Mesendoderm (in vitro differentiated cells): ENCODE measurements around the gene CACNA1H.
"Not testable (repeated sequence)": the region's sequence is repeated elsewhere in the genome, so short reads cannot be mapped to it uniquely, and the experiment has no call there.

Experiments
- DNase-seq: peaks from one replicate; pipeline ENCODE4 v3.0.0; 2013
- H2AK5ac ChIP-seq: 2 replicates; pipeline ENCODE4 v1.6.1; 2013; ENCODE audit warnings: low read length, inconsistent platforms
- H2BK120ac ChIP-seq: 2 replicates; pipeline ENCODE4 v1.6.1; 2013; ENCODE audit warnings: low read depth, mild to moderate bottlenecking, low read length, moderate library complexity, mixed read lengths
- H2BK15ac ChIP-seq: replicated peaks from 2 replicates; pipeline ENCODE4 v1.6.1; 2013; ENCODE audit warnings: low read depth, mild to moderate bottlenecking, moderate library complexity
- H2BK5ac ChIP-seq: 2 replicates; pipeline ENCODE4 v1.6.1; 2013; ENCODE audit warnings: low read length, inconsistent platforms
- H3K18ac ChIP-seq: 2 replicates; pipeline ENCODE4 v1.6.1; 2013; ENCODE audit warnings: mild to moderate bottlenecking, low read length, mixed read lengths
- H3K23ac ChIP-seq: one replicate; pipeline ENCODE4 v1.6.1; 2013; ENCODE audit warnings: low read length
- H3K27ac ChIP-seq: 2 replicates; pipeline ENCODE4 v1.5.1; 2013; ENCODE audit warnings: low read depth, mild to moderate bottlenecking, inconsistent platforms, low read length, moderate library complexity
- H3K27me3 ChIP-seq: 2 replicates; pipeline ENCODE4 v1.6.1; 2013; ENCODE audit warnings: low read length, control low read depth, mild to moderate bottlenecking, inconsistent platforms; ENCODE audit not compliant: insufficient read depth, poor library complexity
- H3K36me3 ChIP-seq: 2 replicates; pipeline ENCODE4 v1.6.1; 2013; ENCODE audit warnings: low read length, inconsistent platforms; ENCODE audit not compliant: control insufficient read depth, insufficient read depth
- H3K4ac ChIP-seq: one replicate; pipeline ENCODE4 v1.6.1; 2013; ENCODE audit warnings: low read depth, mild to moderate bottlenecking, low read length, moderate library complexity
- H3K4me1 ChIP-seq: 2 replicates; pipeline ENCODE4 v1.6.1; 2013; ENCODE audit warnings: low read depth, low read length, inconsistent platforms; ENCODE audit not compliant: control insufficient read depth
- H3K4me2 ChIP-seq: 2 replicates; pipeline ENCODE4 v1.6.1; 2013; ENCODE audit warnings: low read length
- H3K4me3 ChIP-seq: 2 replicates; pipeline ENCODE4 v1.5.1; 2013; ENCODE audit warnings: mild to moderate bottlenecking, low read length
- H3K56ac ChIP-seq: one replicate; pipeline ENCODE4 v1.6.1; 2013; ENCODE audit warnings: low read length
- H3K79me1 ChIP-seq: 2 replicates; pipeline ENCODE4 v1.6.1; 2013; ENCODE audit warnings: low read length, inconsistent platforms
- H3K79me2 ChIP-seq: 2 replicates; pipeline ENCODE4 v1.6.1; 2013; ENCODE audit warnings: mild to moderate bottlenecking, low read length; ENCODE audit not compliant: control insufficient read depth, insufficient read depth
- H3K9ac ChIP-seq: 2 replicates; pipeline ENCODE4 v1.6.1; 2013; ENCODE audit warnings: low read length, inconsistent platforms
- H4K5ac ChIP-seq: one replicate; pipeline ENCODE4 v1.6.1; 2013; ENCODE audit warnings: low read length
- H4K8ac ChIP-seq: one replicate; pipeline ENCODE4 v1.6.1; 2013; ENCODE audit warnings: low read depth, mild to moderate bottlenecking, control low read depth, low read length, moderate library complexity
- WGBS: extraction: QIAGEN DNeasy Blood & Tissue Kit; methylation state at CpG from one replicate; pipeline ENCODE4 v1.1.7; 2013; ENCODE audit warnings: low lambda C conversion rate, missing lambda C conversion rate; ENCODE audit not compliant: insufficient coverage; ENCODE audit errors: extremely low coverage; 5-methylcytosine and 5-hydroxymethylcytosine counted together

CACNA1H gene

GRCh38 chr16:1198671-1199346, 45.9 kb downstream of the CACNA1H start:
- H2BK15ac ChIP-seq, H3K4ac ChIP-seq, H3K4me3 ChIP-seq, H3K18ac ChIP-seq, DNase-seq, H3K27me3 ChIP-seq, H3K4me2 ChIP-seq, H3K4me1 ChIP-seq, H2AK5ac ChIP-seq, H3K79me1 ChIP-seq, H3K36me3 ChIP-seq, H3K27ac ChIP-seq, H3K23ac ChIP-seq, H3K9ac ChIP-seq, H3K79me2 ChIP-seq, H2BK5ac ChIP-seq, H4K5ac ChIP-seq, H4K8ac ChIP-seq, H3K56ac ChIP-seq, H2BK120ac ChIP-seq: not testable (repeated sequence)
- no CpG with 5 or more reads among the region's 44 CpGs for whole genome bisulfite sequencing

- no CpG with 5 or more reads among the region's 19 CpGs for WGBS
- no peak overlapping the region for H3K4me3 ChIP-seq
- no peaks in the 10 kb centered on the region for H3K4me1 ChIP-seq
- H3K27me3 ChIP-seq, result no peaks in the 10 kb centered on the region
- no peak overlapping the region for H2BK120ac ChIP-seq
- no peak overlapping the region for H3K9ac ChIP-seq
- H3K23ac ChIP-seq, result no peak overlapping the region
- no peak overlapping the region for H2BK15ac ChIP-seq
- no peak overlapping the region for H2BK5ac ChIP-seq
- no peaks in the 10 kb centered on the region for H3K79me2 ChIP-seq
- H3K79me1 ChIP-seq, result no peaks in the 10 kb centered on the region
- no peak for DNase-seq
- no peak overlapping the region for H4K8ac ChIP-seq
- H3K36me3 ChIP-seq, result no peaks in the 10 kb centered on the region
- no peak overlapping the region for H3K27ac ChIP-seq
- no peak overlapping the region for H2AK5ac ChIP-seq
- no peak overlapping the region for H4K5ac ChIP-seq
- no peak overlapping the region for H3K4me2 ChIP-seq
- no peak overlapping the region for H3K56ac ChIP-seq
- no peak overlapping the region for H3K18ac ChIP-seq
- no peak overlapping the region for H3K4ac ChIP-seq
Observed at GRCh38 chr16:1199347-1200013, 46.6 kb downstream of the CACNA1H start.

GRCh38 chr16:1200014-1200627, 47.2 kb downstream of the CACNA1H start:
- no peak for DNase-seq
- Histone ChIP-seq H4K8ac (no peak overlapping the region), H3K27me3 (no peaks in the 10 kb centered on the region), H3K4me3 (no peak overlapping the region), H2BK15ac (no peak overlapping the region), H2BK120ac (no peak overlapping the region), H2BK5ac (no peak overlapping the region), H3K4me1 (no peaks in the 10 kb centered on the region), H4K5ac (no peak overlapping the region), H3K79me1 (no peaks in the 10 kb centered on the region), H3K79me2 (no peaks in the 10 kb centered on the region), H3K4ac (no peak overlapping the region), H3K18ac (no peak overlapping the region), H3K27ac (no peak overlapping the region), H3K36me3 (no peaks in the 10 kb centered on the region), H3K23ac (no peak overlapping the region), H3K56ac (no peak overlapping the region), H2AK5ac (no peak overlapping the region), H3K4me2 (no peak overlapping the region), H3K9ac (no peak overlapping the region)
- WGBS, result no CpG with 5 or more reads among the region's 38 CpGs

- no peak overlapping the region for H3K56ac ChIP-seq
- no peak overlapping the region for H4K8ac ChIP-seq
- no peak overlapping the region for H3K23ac ChIP-seq
- no peak overlapping the region for H3K27ac ChIP-seq
- no peaks in the 10 kb centered on the region for H3K79me2 ChIP-seq
- H3K27me3 ChIP-seq, result no peaks in the 10 kb centered on the region
- H3K4me3 ChIP-seq, result no peak overlapping the region
- no peaks in the 10 kb centered on the region for H3K36me3 ChIP-seq
- no peaks in the 10 kb centered on the region for H3K79me1 ChIP-seq
- no peak overlapping the region for H2BK5ac ChIP-seq
- no peak overlapping the region for H3K9ac ChIP-seq
- H2BK15ac ChIP-seq, result no peak overlapping the region
- no peak for DNase-seq
- no peak overlapping the region for H3K4me2 ChIP-seq
- H3K18ac ChIP-seq, result no peak overlapping the region
- no peaks in the 10 kb centered on the region for H3K4me1 ChIP-seq
- no CpG with 5 or more reads among the region's 25 CpGs for WGBS
- no peak overlapping the region for H4K5ac ChIP-seq
- H3K4ac ChIP-seq, result no peak overlapping the region
- no peak overlapping the region for H2AK5ac ChIP-seq
- H2BK120ac ChIP-seq, result no peak overlapping the region
Observed at GRCh38 chr16:1201444-1201843, 48.5 kb downstream of the CACNA1H start.

DNA sequence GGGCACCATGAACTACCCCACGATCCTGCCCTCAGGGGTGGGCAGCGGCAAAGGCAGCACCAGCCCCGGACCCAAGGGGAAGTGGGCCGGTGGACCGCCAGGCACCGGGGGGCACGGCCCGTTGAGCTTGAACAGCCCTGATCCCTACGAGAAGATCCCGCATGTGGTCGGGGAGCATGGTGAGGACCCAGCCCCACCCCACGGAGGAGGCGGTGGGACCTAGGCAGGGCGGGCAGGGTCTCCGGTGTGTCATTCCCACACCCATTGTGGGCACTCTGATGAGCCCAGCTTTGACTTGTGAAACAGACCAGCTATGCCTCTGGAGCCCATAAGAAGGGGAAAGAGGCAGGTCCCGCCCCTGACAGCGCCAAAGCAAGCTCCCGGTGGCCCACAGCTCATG, 49.4 kb downstream of the CACNA1H start:
- Histone ChIP-seq H3K9ac (no peak overlapping the region), H3K23ac (no peak overlapping the region), H4K5ac (no peak overlapping the region), H3K27me3 (no peaks in the 10 kb centered on the region), H2BK15ac (no peak overlapping the region), H3K27ac (no peak overlapping the region), H3K79me1 (no peaks in the 10 kb centered on the region), H2BK120ac (no peak overlapping the region), H3K36me3 (no peaks in the 10 kb centered on the region), H3K4me1 (no peaks in the 10 kb centered on the region), H4K8ac (no peak overlapping the region), H2AK5ac (no peak overlapping the region), H3K4me2 (no peak overlapping the region), H3K4me3 (no peak overlapping the region), H2BK5ac (no peak overlapping the region), H3K79me2 (no peaks in the 10 kb centered on the region), H3K18ac (no peak overlapping the region), H3K56ac (no peak overlapping the region), H3K4ac (no peak overlapping the region)
- WGBS, result no CpG with 5 or more reads among the region's 18 CpGs
- DNase-seq, result no peak
